Heart left ventricle (tissue), 13 donors: ENCODE data around the gene NUMB.

Experiments
- CTCF ChIP-seq, 12 donors: fragments of 200-600 bp; sonication (generic) in 4 of 12; IDR thresholded peaks; one replicate each; pipeline versions ENCODE4 v1.5.0 to v1.8.0; 2018 to 2022; ENCODE audit warnings: antibody characterized with exemption in 12 of 12, mild to moderate bottlenecking in 5 of 12
- POLR2A ChIP-seq, 2 donors: fragments of 450-650 bp; IDR thresholded peaks; one replicate each; pipeline ENCODE4 v1.6.1; 2017; ENCODE audit warnings: antibody characterized with exemption in 2 of 2, mild to moderate bottlenecking in 2 of 2, moderate library complexity in 2 of 2
- donor health status: ischemic (EF 13 %, LVEDD 7.1; RV severe dilation, severe dysfunction).
- donor health status: DM: no; HTN: yes; CAD: no.
- donor health status: DM: no; HTN: no; CAD: no.
- donor health status: ischemic (EF 25% LVEDD 6.9; RV normal size, moderate dysfunction).
- donor health status: ischemic (EF 25% LVEDD 5.7; RV mildly dilated, moderate dysfunction).
- donor health status: ischemic (EF 35%, LVEDD 5.7; RV mildly dilated, moderate dysfunction).
- donor health status: nonischemic (EF 11% LVEDD 7.7; RV severe dilation, severe dysfunction).
- donor health status: DM: yes; HTN: yes; CAD: no.
- donor health status: PGD.
- donor health status: ischemic (EF 29% LVEDD 5.4; RV normal size, mild dysfunction).
- donor health status: nonischemic (EF 23%, LVEDD 6.1; RV moderate dilation, normal function).

GRCh38 chr14:73462815-73463214, 4.5 kb upstream of the NUMB start:
- TF ChIP-seq CTCF (IDR thresholded peaks at IDR 0.05) (no peak), POLR2A (IDR thresholded peaks at IDR 0.05) (no peak)
